PFSK-1 (cell line): Measurements from ENCODE around the gene MAP3K12.

Experiments used
- FOXP2 ChIP-seq: optimal IDR thresholded peaks from 2 replicates; pipeline ENCODE3; 2011; ENCODE audit warnings: borderline replicate concordance, control low read depth, inconsistent platforms; ENCODE audit not compliant: insufficient read depth; ENCODE audit errors: extremely low read length, extremely low read depth
- POLR2AphosphoS5 ChIP-seq: IDR thresholded peaks from 2 replicates; pipeline ENCODE4 v1.6.1; 2012; ENCODE audit warnings: low read depth, mild to moderate bottlenecking, control low read depth, low read length, moderate library complexity
- REST ChIP-seq, 2 experiments: IDR thresholded peaks; 2 replicates each; pipeline versions ENCODE4 v1.6.1 to v1.8.0; 2011 to 2012; ENCODE audit warnings: low read depth in 2 of 2, low read length in 2 of 2, control low read depth in 1 of 2, inconsistent platforms in 1 of 2, mild to moderate bottlenecking in 1 of 2, moderate library complexity in 1 of 2; ENCODE audit not compliant: insufficient read depth in 1 of 2
- SIN3A ChIP-seq: IDR thresholded peaks from 2 replicates; pipeline ENCODE4 v1.6.1; 2012; ENCODE audit warnings: mild to moderate bottlenecking, low read length, moderate library complexity, borderline replicate concordance; ENCODE audit not compliant: insufficient read depth
- TAF1 ChIP-seq: IDR thresholded peaks from 2 replicates; pipeline ENCODE4 v1.6.1; 2012; ENCODE audit warnings: low read length, control low read depth, borderline replicate concordance; ENCODE audit not compliant: insufficient read depth

MAP3K12 gene

GRCh38 chr12:53495903-53496751 is 3.1 kb downstream of the MAP3K12 start:
- TF ChIP-seq FOXP2 (no peak), REST (IDR thresholded peaks at IDR 0.05; ENCODE audit: insufficient read depth in 1 of 2, low read depth in 2 of 2, low read length in 2 of 2) (no peak), TAF1 (no peak), SIN3A (no peak), POLR2AphosphoS5 (0 out of 2 replicates have a peak, but pooled peaks have one; percentile 33)

- TF ChIP-seq TAF1 (no peak), POLR2AphosphoS5 (no peak; the same call in 1 of the 2 replicates)
These were observed 5.5 kb downstream of the MAP3K12 start for GRCh38 chr12:53493610-53494391.

- TF ChIP-seq FOXP2 (no peak), REST (IDR thresholded peaks at IDR 0.05; ENCODE audit: insufficient read depth in 1 of 2, low read depth in 2 of 2, low read length in 2 of 2) (no peak), POLR2AphosphoS5 (peak; percentile 75), TAF1 (0 out of 2 replicates have a peak, but pooled peaks have one; percentile 33), SIN3A (peak; percentile 37; the same call in 1 of the 2 replicates)
These were observed 6.2 kb downstream of the MAP3K12 start for GRCh38 chr12:53492830-53493609.

- TF ChIP-seq SIN3A (no peak), TAF1 (no peak), POLR2AphosphoS5 (no peak), FOXP2 (no peak), REST (IDR thresholded peaks at IDR 0.05; ENCODE audit: insufficient read depth in 1 of 2, low read depth in 2 of 2, low read length in 2 of 2) (no peak)
These were observed 7.1 kb downstream of the MAP3K12 start for GRCh38 chr12:53492188-53492587.

- TF ChIP-seq TAF1 (no peak), FOXP2 (no peak), POLR2AphosphoS5 (no peak), SIN3A (no peak), REST (IDR thresholded peaks at IDR 0.05; ENCODE audit: insufficient read depth in 1 of 2, low read depth in 2 of 2, low read length in 2 of 2) (no peak)
These were observed 9.9 kb downstream of the MAP3K12 start for GRCh38 chr12:53489242-53489864.
